VCaP (cell line): ENCODE results near the gene CCDC85B.
A peak's percentile ranks its signal among the peaks of the same experiment; 100 is the strongest.

Experiments
- H3K27ac ChIP-seq: fragments of 450-650 bp; 2 replicates; pipeline ENCODE4 v1.5.1; 2017
- TF ChIP-seq, protein P1 (sequence below): fragments of 450-650 bp; conservative IDR thresholded peaks from 2 replicates; pipeline ENCODE4 v1.5.1; 2017; ENCODE audit warnings: mild to moderate bottlenecking, moderate library complexity

Gene CCDC85B

DNA sequence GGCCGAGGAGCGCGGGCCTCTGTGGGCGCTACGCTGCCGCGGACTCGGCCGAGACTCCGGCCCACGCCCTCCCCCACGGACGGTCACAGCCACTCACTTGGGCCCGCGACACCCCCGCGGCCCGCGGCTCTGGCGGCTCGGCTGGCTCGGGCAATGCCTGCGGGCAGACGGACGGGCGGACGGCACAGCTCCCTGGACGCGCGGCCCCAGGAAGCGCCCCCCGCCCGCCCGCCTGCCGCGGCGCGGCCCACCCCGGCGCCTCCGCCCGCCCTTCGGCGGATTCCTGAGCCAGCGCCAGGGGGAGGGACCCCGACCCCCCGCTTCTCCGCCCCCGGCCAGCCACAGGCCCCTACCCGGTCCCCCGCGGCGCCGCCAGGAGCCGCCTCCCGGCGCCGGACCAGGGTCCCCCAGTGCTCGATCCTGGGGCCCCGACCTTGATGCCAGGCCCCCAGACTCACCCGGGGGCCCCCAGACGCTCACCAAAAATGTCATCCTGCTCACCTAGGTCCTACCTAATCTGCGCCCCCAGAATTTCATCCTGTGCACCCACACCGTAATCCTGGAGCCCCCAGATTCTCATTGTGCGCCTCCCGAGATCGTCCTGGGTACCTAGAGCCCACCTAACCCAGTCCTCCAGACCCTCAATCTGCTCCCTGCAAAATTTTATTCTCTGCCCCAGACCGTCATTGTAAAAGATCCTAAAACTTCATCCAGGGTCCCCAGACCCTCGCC, 17.7 kb upstream of the CCDC85B start, which contains the start of gene EFEMP2:
Gene EFEMP2 (minus strand): TSS at position 215 of the 732 bp plus-strand sequence. CDS start 446 bp downstream, outside the sequence.
- TF ChIP-seq, protein P1, sequence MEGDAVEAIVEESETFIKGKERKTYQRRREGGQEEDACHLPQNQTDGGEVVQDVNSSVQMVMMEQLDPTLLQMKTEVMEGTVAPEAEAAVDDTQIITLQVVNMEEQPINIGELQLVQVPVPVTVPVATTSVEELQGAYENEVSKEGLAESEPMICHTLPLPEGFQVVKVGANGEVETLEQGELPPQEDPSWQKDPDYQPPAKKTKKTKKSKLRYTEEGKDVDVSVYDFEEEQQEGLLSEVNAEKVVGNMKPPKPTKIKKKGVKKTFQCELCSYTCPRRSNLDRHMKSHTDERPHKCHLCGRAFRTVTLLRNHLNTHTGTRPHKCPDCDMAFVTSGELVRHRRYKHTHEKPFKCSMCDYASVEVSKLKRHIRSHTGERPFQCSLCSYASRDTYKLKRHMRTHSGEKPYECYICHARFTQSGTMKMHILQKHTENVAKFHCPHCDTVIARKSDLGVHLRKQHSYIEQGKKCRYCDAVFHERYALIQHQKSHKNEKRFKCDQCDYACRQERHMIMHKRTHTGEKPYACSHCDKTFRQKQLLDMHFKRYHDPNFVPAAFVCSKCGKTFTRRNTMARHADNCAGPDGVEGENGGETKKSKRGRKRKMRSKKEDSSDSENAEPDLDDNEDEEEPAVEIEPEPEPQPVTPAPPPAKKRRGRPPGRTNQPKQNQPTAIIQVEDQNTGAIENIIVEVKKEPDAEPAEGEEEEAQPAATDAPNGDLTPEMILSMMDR, result no peak
- peak within 1 kb of the TSS; percentile 72 for H3K27ac ChIP-seq

- TF ChIP-seq, protein P1, result no peak
- peak overlapping the region; percentile 72 for H3K27ac ChIP-seq
These were observed 16.9 kb upstream of the CCDC85B start for GRCh38 chr11:65873318-65874156.

DNA sequence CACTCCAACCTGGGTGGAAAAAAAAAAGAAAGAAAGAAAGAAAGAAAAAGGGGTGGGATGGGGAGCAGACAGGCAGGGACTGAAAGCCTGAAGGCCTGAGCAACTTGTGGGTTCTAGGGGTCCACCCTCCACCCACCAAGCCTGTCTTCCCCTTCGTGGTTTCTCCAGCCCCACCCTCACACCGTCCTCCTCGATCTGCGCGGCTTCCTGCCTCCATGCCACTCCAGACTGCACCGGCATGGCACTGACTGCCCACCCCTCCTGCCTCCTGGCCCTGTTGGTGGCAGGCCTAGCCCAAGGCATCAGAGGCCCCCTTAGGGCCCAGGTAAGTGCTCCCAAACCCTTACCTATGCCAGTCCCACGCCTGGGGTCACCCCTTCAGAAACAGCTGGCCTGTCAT, 10.9 kb upstream of the CCDC85B start, which contains the start of gene CTSW:
Gene CTSW (plus strand): TSS at position 221 of the 400 bp plus-strand sequence. CDS start 18 bp downstream, at position 239.
- TF ChIP-seq, protein P1, result no peak
- no peak within 1 kb of the TSS for H3K27ac ChIP-seq

DNA sequence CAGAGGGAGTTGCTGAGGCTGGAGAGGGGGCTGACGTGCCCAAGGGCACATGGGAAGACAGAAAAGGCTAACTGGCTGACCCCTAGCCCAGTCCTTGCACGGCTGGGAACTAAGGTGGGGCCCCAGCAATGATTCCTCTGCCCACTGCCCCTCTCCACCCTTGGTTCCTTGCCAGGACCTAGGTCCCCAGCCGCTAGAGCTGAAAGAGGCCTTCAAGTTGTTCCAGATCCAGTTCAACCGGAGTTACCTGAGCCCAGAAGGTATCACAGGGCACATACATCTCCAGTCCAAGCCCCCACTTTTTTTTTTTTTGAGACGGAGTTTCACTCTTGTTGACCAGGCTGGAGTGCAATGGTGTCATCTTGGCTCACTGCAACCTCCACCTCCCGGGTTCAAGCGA, 10.4 kb upstream of the CCDC85B start:
- TF ChIP-seq, protein P1, result no peak
- H3K27ac ChIP-seq, result no peak overlapping the region

DNA sequence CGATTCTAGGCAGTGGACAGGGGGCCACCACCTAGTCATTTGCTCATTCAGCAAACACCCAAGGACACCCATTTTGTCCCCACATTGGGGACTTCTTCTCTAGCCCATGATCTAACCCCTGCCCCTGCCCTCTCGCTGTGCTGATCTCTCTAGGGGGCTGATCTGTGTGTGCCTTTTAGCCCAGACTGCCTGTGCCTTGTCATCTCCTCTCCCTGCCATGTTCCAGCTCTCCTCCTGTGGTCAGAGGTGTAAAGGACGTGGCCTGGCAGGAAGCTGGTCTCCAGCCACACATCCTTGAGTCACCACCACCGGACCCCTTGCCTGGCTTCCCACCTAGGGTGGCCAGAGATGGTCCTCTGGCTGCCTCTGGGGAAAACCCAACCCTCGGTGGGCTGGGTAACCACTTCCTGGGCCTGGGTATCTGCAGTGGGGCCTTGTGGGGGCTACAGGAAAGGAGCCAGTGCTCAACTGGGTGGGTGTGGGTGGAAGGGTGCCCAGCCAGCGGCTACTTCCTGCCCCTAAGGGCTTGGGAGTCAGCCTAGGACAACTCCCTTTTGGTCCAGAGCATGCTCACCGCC, 9.5 kb upstream of the CCDC85B start:
- no peak overlapping the region for H3K27ac ChIP-seq
- TF ChIP-seq, protein P1, result no peak

DNA sequence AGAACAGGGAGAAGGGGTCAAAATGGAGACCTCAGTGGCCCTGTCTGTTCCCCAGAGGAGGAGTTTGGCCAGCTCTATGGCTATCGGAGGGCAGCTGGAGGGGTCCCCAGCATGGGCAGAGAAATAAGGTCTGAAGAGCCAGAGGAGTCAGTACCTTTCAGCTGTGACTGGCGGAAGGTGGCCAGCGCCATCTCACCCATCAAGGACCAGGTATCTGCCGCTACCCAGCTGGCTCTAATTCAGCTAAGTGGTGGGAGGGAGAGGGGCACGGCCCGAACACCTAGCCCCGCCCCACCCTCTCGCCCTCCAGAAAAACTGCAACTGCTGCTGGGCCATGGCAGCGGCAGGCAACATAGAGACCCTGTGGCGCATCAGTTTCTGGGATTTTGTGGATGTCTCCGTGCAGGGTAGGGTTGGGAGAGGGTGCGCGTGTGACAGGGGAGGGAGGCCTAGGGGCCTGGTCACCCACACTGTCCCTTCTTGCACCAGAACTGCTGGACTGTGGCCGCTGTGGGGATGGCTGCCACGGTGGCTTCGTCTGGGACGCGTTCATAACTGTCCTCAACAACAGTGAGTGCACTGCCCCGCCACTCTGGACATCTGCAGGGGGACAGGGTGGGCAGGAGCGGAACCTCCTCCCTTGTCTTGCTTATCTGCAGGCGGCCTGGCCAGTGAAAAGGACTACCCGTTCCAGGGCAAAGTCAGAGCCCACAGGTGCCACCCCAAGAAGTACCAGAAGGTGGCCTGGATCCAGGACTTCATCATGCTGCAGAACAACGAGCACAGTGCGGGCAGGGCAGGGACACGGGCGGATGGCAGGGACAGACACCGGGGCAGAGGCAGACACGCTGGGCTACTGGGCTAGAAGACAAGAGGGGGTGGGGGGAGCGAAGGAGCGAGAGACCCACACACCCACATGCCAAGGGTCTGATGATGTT, 8.1 kb upstream of the CCDC85B start:
- TF ChIP-seq, protein P1, result no peak

More for the DNA sequence above, 8.1 kb upstream of the CCDC85B start:
- no peak overlapping the region for H3K27ac ChIP-seq
